Measurements from ENCODE around the gene SP2. TPM values are rescaled to one million over a fixed set of nuclear protein-coding genes. Genes with fewer than 3 reads are reported as not detected.

The SP2 gene
- total and polyA plus RNA-seq, 2 of the 13 experiments (the other 11 are each of a cell fraction or from before 2014, with no cell fraction given), result 1.4 to 4.8 TPM

GRCh38 chr17:47935961-47936360 is 39.9 kb downstream of the SP2 start (continued):
- TF ChIP-seq ZBTB49 (CRISPR knock-in tag; IDR thresholded peaks at IDR 0.05; ENCODE audit: borderline replicate concordance) (no peak), BRD4 (CRISPR knock-in tag; IDR thresholded peaks at IDR 0.05) (no peak), KLF12 (CRISPR knock-in tag; IDR thresholded peaks at IDR 0.05; ENCODE audit: borderline replicate concordance) (no peak)

GRCh38 chr17:47937941-47938340 is 41.9 kb downstream of the SP2 start:
- POLR2A ChIA-PET, result interaction anchor here (1.5 kb wide), 1 partner anchor 11 kb away, joined by 3 read pairs; no protein-coding TSS in a partner anchor
- over 99% methylated on average over 5 of the region's 5 CpGs for whole genome bisulfite sequencing (ENCODE audit: low lambda C conversion rate)
- DNase-seq (ENCODE audit: low spot score) (no peak), FAIRE-seq (no peak), ATAC-seq (no peak)
- no peaks in the 10 kb centered on the region for H3K27me3 ChIP-seq (ENCODE audit: control insufficient read depth in 1 of 2, insufficient read depth in 2 of 2, low read length in 2 of 2)
- H3K9ac ChIP-seq (ENCODE audit: insufficient read depth, low read depth, low read length), result no peak overlapping the region
- no peak overlapping the region for H3K27ac ChIP-seq (ENCODE audit: extremely low read length, insufficient read depth, low read length)
- no peak overlapping the region for H2AFZ ChIP-seq (ENCODE audit: low read length)
- H4K20me1 ChIP-seq (ENCODE audit: insufficient read depth, low read length), result no peaks in the 10 kb centered on the region
- in situ Hi-C loops (cut with HindIII; ENCODE audit: extremely low pct_ligation_motif_present, low pct_unique_long_range_greater_than_20kb) (no loop called here), intact Hi-C loops (cut with micrococcal nuclease; ENCODE audit: unreplicated experiment) (no loop called here)
- no peaks in the 10 kb centered on the region for H3K9me3 ChIP-seq (ENCODE audit: low read length)
- CTCF ChIA-PET (ENCODE audit: low intra/inter-chr PET ratio, low total read pairs), result no interaction called here
- no TSS peak for BruUV-seq (replicated peaks)
- no peak overlapping the region for H3K4me3 ChIP-seq (replicated peaks in 1 of 3; ENCODE audit: insufficient read depth in 1 of 3, low read depth in 2 of 3, low read length in 3 of 3)
- H3K79me2 ChIP-seq (ENCODE audit: insufficient read depth, low read length), result peaks cover 14% of the 10 kb centered on the region
- no peaks in the 10 kb centered on the region for H3K36me3 ChIP-seq (replicated peaks in 1 of 2; ENCODE audit: control insufficient read depth in 1 of 2, insufficient read depth in 2 of 2, low read length in 2 of 2)
- peaks cover 65% of the 10 kb centered on the region for H3K4me1 ChIP-seq (ENCODE audit: insufficient read depth, low read length)
- no peak overlapping the region for H3K4me2 ChIP-seq (ENCODE audit: low read depth, low read length)
- TF ChIP-seq PLSCR1 (CRISPR knock-in tag; IDR thresholded peaks at IDR 0.05; ENCODE audit: borderline replicate concordance) (no peak), ZNF12 (CRISPR knock-in tag; IDR thresholded peaks at IDR 0.05) (no peak), KDM5B (CRISPR knock-in tag; IDR thresholded peaks at IDR 0.05; ENCODE audit: borderline replicate concordance) (no peak), STAG1 (CRISPR knock-in tag; IDR thresholded peaks at IDR 0.05) (no peak), ZNF639 (CRISPR knock-in tag; conservative IDR thresholded peaks at IDR 0.05) (no peak), ZSCAN25 (CRISPR knock-in tag; IDR thresholded peaks at IDR 0.05) (no peak), DMAP1 (CRISPR knock-in tag; IDR thresholded peaks at IDR 0.05) (no peak), NCOR1 (IDR thresholded peaks at IDR 0.05; ENCODE audit: borderline replicate concordance, low read length) (no peak), ATF1 (CRISPR knock-in tag; IDR thresholded peaks at IDR 0.05) (no peak), PHF8 (CRISPR knock-in tag; IDR thresholded peaks at IDR 0.05) (no peak), ZNF652 (CRISPR knock-in tag; IDR thresholded peaks at IDR 0.05; ENCODE audit: borderline replicate concordance, low read depth) (no peak), HMG20A (CRISPR knock-in tag; IDR thresholded peaks at IDR 0.05; ENCODE audit: borderline replicate concordance) (no peak), ZNF574 (CRISPR knock-in tag; IDR thresholded peaks at IDR 0.05) (no peak), SP5 (CRISPR knock-in tag; IDR thresholded peaks at IDR 0.05; ENCODE audit: borderline replicate concordance, low read depth) (no peak), NBN (conservative IDR thresholded peaks at IDR 0.05) (no peak), NFYC (CRISPR knock-in tag; IDR thresholded peaks at IDR 0.05) (no peak), ZNF124 (CRISPR knock-in tag; IDR thresholded peaks at IDR 0.05) (no peak)

Data from HepG2 (cell line).